GM13977 (cell line): ENCODE measurements around the gene HTD2.
"Not testable (repeated sequence)": the region's sequence is repeated elsewhere in the genome, so short reads cannot be mapped to it uniquely, and the experiment has no call there.

ENCODE experiments used
- DNase-seq: peaks from one replicate; pipeline ENCODE4 v3.0.0; 2012; ENCODE audit warnings: low spot score
- CTCF ChIP-seq: IDR thresholded peaks from 2 replicates; pipeline ENCODE4 v1.5.1; 2012; ENCODE audit warnings: mild to moderate bottlenecking, control low read depth; ENCODE audit not compliant: insufficient read depth; ENCODE audit errors: extremely low read depth, missing control alignments
- in situ Hi-C: fragments of 300-500 bp; cut with MboI; formaldehyde crosslinking; loops from one replicate; pipeline ENCODE4 v1.12.0; 2022; ENCODE audit warnings: low sequenced_read_pairs, low pct_unique_long_range_greater_than_20kb, mixed read lengths, inconsistent platforms; ENCODE audit not compliant: unreplicated experiment

Gene HTD2

GRCh38 chr3:58336135-58336882 lies 30.0 kb downstream of the HTD2 start:
- in situ Hi-C loops: loop anchor here (10.0 kb wide), 1 partner anchor 78 kb away; no protein-coding TSS in a partner anchor
- no peak for TF ChIP-seq CTCF
- no peak for DNase-seq

GRCh38 chr3:58337190-58337589 lies 30.9 kb downstream of the HTD2 start:
- in situ Hi-C loops: loop anchor here (10.0 kb wide), 1 partner anchor 78 kb away; no protein-coding TSS in a partner anchor

GRCh38 chr3:58339146-58339545 lies 32.8 kb downstream of the HTD2 start:
- in situ Hi-C loops: loop anchor here (10.0 kb wide), 1 partner anchor 76 kb away; no protein-coding TSS in a partner anchor
- DNase-seq: not testable (repeated sequence)

More at GRCh38 chr3:58337190-58337589, 30.9 kb downstream of the HTD2 start:
- no peak for TF ChIP-seq CTCF
- DNase-seq: no peak

DNA sequence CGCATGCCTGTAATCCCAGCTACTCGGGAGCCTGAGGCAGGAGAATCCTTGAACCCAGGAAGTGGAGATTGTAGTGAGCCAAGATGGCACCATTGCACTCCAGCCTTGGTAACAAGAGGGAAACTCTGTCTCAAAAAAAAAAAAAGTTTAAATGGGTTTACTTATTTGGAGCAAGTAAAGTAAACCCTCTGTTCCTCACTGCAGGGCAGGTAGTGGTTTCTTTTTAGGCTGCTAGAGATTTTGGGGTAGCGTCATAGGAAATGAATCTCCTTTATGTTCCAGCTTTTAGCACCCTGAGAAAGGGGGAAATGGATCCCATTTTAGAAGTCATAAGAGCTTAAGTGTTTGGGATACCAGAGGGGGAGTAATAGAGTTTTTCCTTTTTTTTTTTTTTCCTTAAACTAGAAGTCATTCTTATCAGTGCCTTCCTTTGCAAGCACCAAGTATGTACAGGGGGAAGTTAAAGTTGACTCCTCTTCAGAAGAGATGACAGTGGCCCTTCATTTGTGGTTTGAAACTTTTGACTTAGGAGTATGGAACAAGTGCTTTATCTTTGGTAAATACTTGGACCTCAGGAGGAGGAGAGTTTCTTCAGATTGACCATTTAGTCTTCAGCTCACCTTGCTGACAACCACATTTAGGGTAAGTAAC lies 34.4 kb downstream of the HTD2 start:
- in situ Hi-C loops: no loop called here
- no peak for DNase-seq
- no peak for TF ChIP-seq CTCF

GRCh38 chr3:58341376-58341775 lies 35.1 kb downstream of the HTD2 start:
- no peak for TF ChIP-seq CTCF
- DNase-seq: no peak
- in situ Hi-C loops: no loop called here

DNA sequence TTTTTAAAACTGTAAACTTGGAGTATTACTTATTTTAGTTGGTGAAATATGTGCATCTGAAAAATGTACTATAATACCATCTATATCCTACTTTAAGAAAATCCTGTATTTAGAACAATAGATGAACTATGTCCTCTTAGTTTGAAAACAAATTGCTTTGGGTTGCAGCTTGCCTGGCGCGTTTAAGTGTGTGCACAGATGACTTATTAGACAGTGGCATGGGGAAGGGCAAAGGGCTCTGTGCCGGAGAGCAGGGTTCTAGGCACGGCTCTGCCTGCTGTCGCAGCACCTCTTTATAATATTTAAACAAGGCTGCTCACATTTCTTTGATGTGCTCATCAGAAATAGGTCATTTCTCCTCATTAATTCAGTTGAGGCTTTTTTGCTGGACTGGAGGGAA lies 36.4 kb downstream of the HTD2 start:
- in situ Hi-C loops: no loop called here
- no peak for DNase-seq
- no peak for TF ChIP-seq CTCF

DNA sequence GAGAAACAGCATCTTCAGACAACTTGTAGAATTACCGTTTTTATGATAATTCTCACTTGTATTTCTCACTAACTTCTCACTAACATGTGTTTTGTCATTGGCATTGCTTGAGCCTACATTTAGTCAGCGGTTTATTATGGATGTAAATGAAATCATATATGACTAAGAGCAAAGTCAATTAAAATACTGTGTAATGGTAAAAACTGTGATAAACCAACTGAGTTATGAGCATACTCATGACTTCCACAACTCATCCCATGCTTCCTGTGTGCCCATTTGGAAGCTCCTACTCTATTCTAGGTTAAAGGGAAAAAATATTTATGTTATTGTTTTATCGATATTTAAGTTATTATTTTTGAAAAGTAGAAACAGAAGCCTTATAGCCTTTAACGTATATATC lies 39.1 kb downstream of the HTD2 start:
- no peak for TF ChIP-seq CTCF
- in situ Hi-C loops: no loop called here
- no peak for DNase-seq
